Right lobe of liver (tissue), 6 donors: Measurements from ENCODE around the gene FBXO47. TPM values are rescaled to one million over a fixed set of nuclear protein-coding genes. Genes with fewer than 3 reads are reported as not detected.
A peak's percentile ranks its signal among the peaks of the same experiment; 100 is the strongest.

Source experiments
- ATAC-seq, 4 donors: fragments of 200-7000 bp; cut with Tn5 transposase; one replicate each; pipeline ENCODE4 v1.9.1; 2020; ENCODE audit warnings: mild to moderate bottlenecking in 4 of 4, moderate library complexity in 4 of 4
- DNase-seq, 3 donors: peaks; one replicate each; pipeline ENCODE4 v3.0.0-alpha.2; 2020
- H3K27ac ChIP-seq, 3 donors: fragments of 200-600 bp; one replicate each; pipeline ENCODE4 v1.8.0; 2022
- H3K27me3 ChIP-seq, 2 donors: fragments of 200-600 bp; one replicate each; pipeline ENCODE4 v1.8.0; 2022
- H3K36me3 ChIP-seq, 4 donors: fragments of 200-600 bp; sonication (generic) in 1 of 4; one replicate each; pipeline versions ENCODE4 v1.5.1 to v1.8.0; 2017 to 2022; ENCODE audit warnings: control low read depth in 1 of 4
- H3K4me1 ChIP-seq, 4 donors: fragments of 200-600 bp; sonication (generic) in 1 of 4; one replicate each; pipeline versions ENCODE4 v1.5.1 to v1.8.0; 2017 to 2022; ENCODE audit warnings: control low read depth in 1 of 4
- H3K4me3 ChIP-seq, 3 donors: fragments of 200-600 bp; one replicate each; pipeline ENCODE4 v1.8.0; 2022
- H3K9me3 ChIP-seq, 4 donors: fragments of 200-600 bp; sonication (generic) in 1 of 4; one replicate each; pipeline versions ENCODE4 v1.5.1 to v1.8.0; 2017 to 2022; ENCODE audit warnings: control low read depth in 1 of 4
- CTCF ChIP-seq, 4 donors: fragments of 200-600 bp in 3 of 4; fragments of 450-650 bp in 1 of 4; IDR thresholded peaks; one replicate each; pipeline versions ENCODE4 v1.5.1 to v1.8.0; 2016 to 2022; ENCODE audit warnings: antibody characterized with exemption in 4 of 4, mild to moderate bottlenecking in 2 of 4
- POLR2A ChIP-seq: fragments of 450-650 bp; IDR thresholded peaks from one replicate; pipeline ENCODE4 v1.6.1; 2017; ENCODE audit warnings: antibody characterized with exemption, mild to moderate bottlenecking
- WGBS: methylation state at CpG from one replicate; pipeline ENCODE4 v1.1.6; 2018; ENCODE audit warnings: low coverage, low lambda C conversion rate; ENCODE audit not compliant: insufficient coverage; ENCODE audit errors: missing lambda C conversion rate; 5-methylcytosine and 5-hydroxymethylcytosine counted together
- intact Hi-C, 2 donors: fragments of 100-400 bp; cut with DNase I; formaldehyde crosslinking; loops; one replicate each; pipeline versions ENCODE4 v1.11.2 to v1.14.1; 2022
- total RNA-seq, 6 experiments: library from RNA; depleted of rRNA in 2 of 6; stranded (reverse); fragments of >200 nt in 2 of 6; fragmentation: NEBNext Ultra II Directional in 3 of 6; extraction: Animal tissue kit (Norgen Biotek cat#: 25700) in 3 of 6; gene quantifications; one replicate each; pipeline versions ENCODE4 v1.1.0 to v1.2.4, GENCODE V29; 2016 to 2023
- donor health status: DM: no; HTN: yes; CAD: no.
- donor health status: DM: no; HTN: no; CAD: no.
- donor health status: DM: no; HTN: no; CAD: no.
- donor health status: DM: no; HTN: yes; CAD: no.
- donor health status: DM: no; HTN: yes; CAD: no.

Gene FBXO47
- total RNA-seq, 6 experiments from 2014 or later = not detected

- DNase-seq = no peak
- Histone ChIP-seq H3K27ac (no peak overlapping the region), H3K4me3 (no peak overlapping the region), H3K4me1 (no peaks in the 10 kb centered on the region), H3K9me3 (no peaks in the 10 kb centered on the region), H3K27me3 (no peaks in the 10 kb centered on the region), H3K36me3 (no peaks in the 10 kb centered on the region)
- intact Hi-C loops = no loop called here
- TF ChIP-seq POLR2A (no peak), CTCF (IDR thresholded peaks at IDR 0.05) (no peak)
- ATAC-seq = peak in 1 of 4 donors; percentile 33
- 28% methylated on average over 3 of the region's 4 CpGs for WGBS
Observed at GRCh38 chr17:38970128-38970527, 2.9 kb upstream of the FBXO47 start.

- H3K27me3 ChIP-seq = no peaks in the 10 kb centered on the region
- DNase-seq (peak in 1 of 3 donors; percentile 31), ATAC-seq (no peak)
- H3K27ac ChIP-seq = no peak overlapping the region
- H3K4me3 ChIP-seq = no peak overlapping the region
- no peak for TF ChIP-seq POLR2A
- no peak for TF ChIP-seq CTCF (IDR thresholded peaks at IDR 0.05)
- WGBS = 42% methylated on average over 4 of the region's 4 CpGs
- no peaks in the 10 kb centered on the region for H3K9me3 ChIP-seq
- intact Hi-C loops = no loop called here
- no peaks in the 10 kb centered on the region for H3K36me3 ChIP-seq
- no peaks in the 10 kb centered on the region for H3K4me1 ChIP-seq
Observed at GRCh38 chr17:38969281-38969680, 2.1 kb upstream of the FBXO47 start.

- no peak overlapping the region for H3K27ac ChIP-seq
- no peaks in the 10 kb centered on the region for H3K36me3 ChIP-seq
- TF ChIP-seq CTCF (IDR thresholded peaks at IDR 0.05) (no peak), POLR2A (no peak)
- H3K4me1 ChIP-seq = no peaks in the 10 kb centered on the region
- ATAC-seq (no peak), DNase-seq (no peak)
- WGBS = 56% methylated on average over 4 of the region's 4 CpGs
- no peaks in the 10 kb centered on the region for H3K9me3 ChIP-seq
- intact Hi-C loops = no loop called here
- H3K27me3 ChIP-seq = no peaks in the 10 kb centered on the region
- H3K4me3 ChIP-seq = no peak overlapping the region
Observed at GRCh38 chr17:38961413-38961812, 5.8 kb downstream of the FBXO47 start.

GRCh38 chr17:38960402-38960801, 6.8 kb downstream of the FBXO47 start:
- Histone ChIP-seq H3K36me3 (no peaks in the 10 kb centered on the region), H3K27ac (no peak overlapping the region), H3K4me3 (no peak overlapping the region), H3K9me3 (no peaks in the 10 kb centered on the region), H3K4me1 (no peaks in the 10 kb centered on the region), H3K27me3 (no peaks in the 10 kb centered on the region)
- TF ChIP-seq CTCF (IDR thresholded peaks at IDR 0.05) (no peak), POLR2A (no peak)
- DNase-seq (no peak), ATAC-seq (no peak)
- intact Hi-C loops = no loop called here
- WGBS = 77% methylated on average over 3 of the region's 5 CpGs

- intact Hi-C loops = no loop called here
- H3K36me3 ChIP-seq = no peaks in the 10 kb centered on the region
- H3K9me3 ChIP-seq = no peaks in the 10 kb centered on the region
- TF ChIP-seq POLR2A (no peak), CTCF (IDR thresholded peaks at IDR 0.05) (no peak)
- no peak for ATAC-seq
- no peaks in the 10 kb centered on the region for H3K4me1 ChIP-seq
- H3K27me3 ChIP-seq = no peaks in the 10 kb centered on the region
- DNase-seq = no peak
- WGBS = 79% methylated on average over 2 of the region's 3 CpGs
- no peak overlapping the region for H3K4me3 ChIP-seq
- H3K27ac ChIP-seq = no peak overlapping the region
Observed at GRCh38 chr17:38959508-38959907, 7.7 kb downstream of the FBXO47 start.
